Colonic mucosa (tissue), 4 donors: ENCODE data around the gene TMEM208. TPM values are rescaled to one million over a fixed set of nuclear protein-coding genes. Genes with fewer than 3 reads are reported as not detected.

Experiments
- DNase-seq: peaks from one replicate; pipeline ENCODE4 v3.0.0-alpha.2; 2020
- H3K27ac ChIP-seq: fragments of 200-600 bp; one replicate; pipeline ENCODE4 v1.8.0; 2021
- H3K27me3 ChIP-seq: fragments of 200-600 bp; one replicate; pipeline ENCODE4 v1.8.0; 2021
- H3K36me3 ChIP-seq: fragments of 200-600 bp; one replicate; pipeline ENCODE4 v1.8.0; 2021
- H3K4me1 ChIP-seq: fragments of 200-600 bp; one replicate; pipeline ENCODE4 v1.8.0; 2021; ENCODE audit warnings: mild to moderate bottlenecking
- H3K4me3 ChIP-seq: fragments of 200-600 bp; one replicate; pipeline ENCODE4 v1.8.0; 2021
- H3K9ac ChIP-seq, 2 donors: one replicate each; pipeline ENCODE4 v1.7.0; 2013; ENCODE audit warnings: control low read depth in 2 of 2, low read depth in 2 of 2, low read length in 2 of 2
- H3K9me3 ChIP-seq: fragments of 200-600 bp; one replicate; pipeline ENCODE4 v1.8.0; 2021
- CTCF ChIP-seq: fragments of 200-600 bp; IDR thresholded peaks from one replicate; pipeline ENCODE4 v1.8.0; 2022; ENCODE audit warnings: antibody characterized with exemption, mild to moderate bottlenecking
- intact Hi-C: fragments of 100-400 bp; cut with DNase I; formaldehyde crosslinking; loops from one replicate; pipeline ENCODE4 v1.14.1; 2022
- microRNA-seq: library from miRNA; unstranded; fragments of <30 nt; microRNA quantifications from one replicate; pipeline ENCODE4, GENCODE V29; 2019
- total RNA-seq, 2 donors: library from RNA; stranded (reverse); fragmentation: NEBNext Ultra II Directional in 1 of 2; extraction: Animal tissue kit (Norgen Biotek cat#: 25700) in 1 of 2; gene quantifications; one replicate each; pipeline ENCODE4 v1.2.1, GENCODE V29; 2021
- donor health status: healthy.
- donor health status: DM: no; HTN: no; CAD: no.
- donor health status: DM: no; HTN: no; CAD: no.

Gene TMEM208
- total RNA-seq, 2 donors from 2014 or later = 42.8 to 69.0 TPM

- no peaks in the 10 kb centered on the region for H3K9me3 ChIP-seq
- peak; percentile 36 for DNase-seq
- no peak for TF ChIP-seq CTCF
- H3K27ac ChIP-seq = peak overlapping the region; percentile 48
- no peaks in the 10 kb centered on the region for H3K4me1 ChIP-seq
- intact Hi-C loops = no loop called here
- no peaks in the 10 kb centered on the region for H3K36me3 ChIP-seq
- H3K9ac ChIP-seq = peak overlapping the region; percentile 16 to 34
- no peak overlapping the region for H3K4me3 ChIP-seq
- no peaks in the 10 kb centered on the region for H3K27me3 ChIP-seq
Measured at GRCh38 chr16:67277294-67277998, 50.5 kb downstream of the TMEM208 start.

- peak overlapping the region; percentile 81 to 84 for H3K9ac ChIP-seq
- peak overlapping the region; percentile 48 for H3K27ac ChIP-seq
- TF ChIP-seq CTCF = no peak
- H3K4me3 ChIP-seq = peak overlapping the region; percentile 63
- H3K36me3 ChIP-seq = no peaks in the 10 kb centered on the region
- H3K9me3 ChIP-seq = no peaks in the 10 kb centered on the region
- intact Hi-C loops = no loop called here
- no peaks in the 10 kb centered on the region for H3K4me1 ChIP-seq
- no peaks in the 10 kb centered on the region for H3K27me3 ChIP-seq
- DNase-seq = peak; percentile 26
Measured at GRCh38 chr16:67277999-67278772, 51.3 kb downstream of the TMEM208 start.

Small RNA genes within 50 kb of the gene (microRNA-seq; reads per million reads assigned to microRNA genes)
- gene MIR328 = 210 reads per million, percentile 61 among the genes with 10 or more reads in this experiment

Other genes with a start within 250 kb of the TMEM208 start
- 1 to 10 TPM; 5.9 to 7.8 TPM for gene CES4A, start 238.5 kb upstream of the TMEM208 start, total RNA-seq
- gene CBFB, start 198.0 kb upstream of the TMEM208 start, total RNA-seq = 10 to 100 TPM; 41.5 TPM
- gene PHAF1, start 117.2 kb upstream of the TMEM208 start, total RNA-seq = 10 to 100 TPM in 1 of 2 donors, 1 to 10 TPM in 1; 10.0 to 14.0 TPM
- 1 to 10 TPM; 4.4 to 4.9 TPM for gene B3GNT9, start 76.1 kb upstream of the TMEM208 start, total RNA-seq
- 10 to 100 TPM; 27.5 to 37.1 TPM for gene TRADD, start 67.2 kb upstream of the TMEM208 start, total RNA-seq
- gene FBXL8, start 67.2 kb upstream of the TMEM208 start, total RNA-seq = 10 to 100 TPM; 12.0 to 27.1 TPM
- gene HSF4, start 62.4 kb upstream of the TMEM208 start, total RNA-seq = 10 to 100 TPM; 23.6 TPM
- 10 to 100 TPM; 26.2 to 31.0 TPM for gene NOL3, start 56.6 kb upstream of the TMEM208 start, total RNA-seq
- 10 to 100 TPM; 24.0 to 43.0 TPM for gene MATCAP1, start 43.2 kb upstream of the TMEM208 start, total RNA-seq
- gene EXOC3L1, start 37.0 kb upstream of the TMEM208 start, total RNA-seq = 1 to 10 TPM; 2.3 to 4.6 TPM
- gene E2F4, start 35.0 kb upstream of the TMEM208 start, total RNA-seq = 10 to 100 TPM; 53.3 to 89.0 TPM
- gene ELMO3, start 28.0 kb upstream of the TMEM208 start, total RNA-seq = 10 to 100 TPM; 60.7 to 75.6 TPM
- gene FHOD1, start 20.4 kb downstream of the TMEM208 start, total RNA-seq = 10 to 100 TPM; 21.6 to 47.2 TPM
- gene SLC9A5, start 21.8 kb downstream of the TMEM208 start, total RNA-seq = 1 to 10 TPM in 1 of 2 donors, under 1 TPM in 1; 0.48 to 2.1 TPM
- gene PLEKHG4, start 52.4 kb downstream of the TMEM208 start, total RNA-seq = 10 to 100 TPM; 13.1 to 14.7 TPM
- gene KCTD19, start 99.6 kb downstream of the TMEM208 start, total RNA-seq = under 1 TPM in 1 of 2 donors, not detected in 1; 0.24 TPM
- 1 to 10 TPM in 1 of 2 donors, not detected in 1; 1.1 TPM for gene LRRC36, start 99.7 kb downstream of the TMEM208 start, total RNA-seq
- gene TPPP3, start 166.4 kb downstream of the TMEM208 start, total RNA-seq = 10 to 100 TPM in 1 of 2 donors, 1 to 10 TPM in 1; 3.7 to 12.3 TPM
- gene ZDHHC1, start 189.3 kb downstream of the TMEM208 start, total RNA-seq = 1 to 10 TPM; 7.9 to 8.7 TPM
- gene HSD11B2, start 204.0 kb downstream of the TMEM208 start, total RNA-seq = 100 to 1,000 TPM; 348 to 378 TPM